Thyroid gland (tissue), 4 donors: ENCODE data around the gene SLC6A19.

Experiments
- POLR2A ChIP-seq, 2 donors: fragments of 450-650 bp; IDR thresholded peaks; one replicate each; pipeline ENCODE4 v1.6.1; 2017; ENCODE audit warnings: antibody characterized with exemption in 2 of 2, mild to moderate bottlenecking in 2 of 2, moderate library complexity in 1 of 2
- TF ChIP-seq, protein P1 (sequence below), 6 experiments: fragments of 200-600 bp in 3 of 6; fragments of 450-650 bp in 3 of 6; sonication (generic) in 3 of 6; IDR thresholded peaks; one replicate each; pipeline ENCODE4 v1.5.1; 2016 to 2019; ENCODE audit warnings: antibody characterized with exemption in 6 of 6, mild to moderate bottlenecking in 2 of 6, inconsistent platforms in 1 of 6, moderate library complexity in 1 of 6

DNA sequence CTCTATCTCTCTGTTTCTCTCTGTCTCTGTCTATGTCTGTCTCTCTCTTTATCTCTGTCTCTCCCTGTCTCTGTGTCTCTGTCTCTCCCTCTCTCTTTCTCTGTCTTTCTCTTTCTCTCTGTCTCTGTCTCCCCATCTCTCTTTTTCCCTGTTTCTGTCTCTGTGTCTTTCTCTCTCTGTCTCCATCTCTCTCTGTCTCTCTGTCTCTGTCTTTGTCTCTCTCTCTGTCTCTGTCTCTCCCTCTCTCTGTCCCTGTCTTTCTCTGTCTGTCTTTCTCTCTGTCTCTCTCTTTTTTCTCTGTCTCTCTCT lies 2.1 kb upstream of the SLC6A19 start:
- TF ChIP-seq POLR2A (IDR thresholded peaks at IDR 0.05), result no peak
- TF ChIP-seq, protein P1, sequence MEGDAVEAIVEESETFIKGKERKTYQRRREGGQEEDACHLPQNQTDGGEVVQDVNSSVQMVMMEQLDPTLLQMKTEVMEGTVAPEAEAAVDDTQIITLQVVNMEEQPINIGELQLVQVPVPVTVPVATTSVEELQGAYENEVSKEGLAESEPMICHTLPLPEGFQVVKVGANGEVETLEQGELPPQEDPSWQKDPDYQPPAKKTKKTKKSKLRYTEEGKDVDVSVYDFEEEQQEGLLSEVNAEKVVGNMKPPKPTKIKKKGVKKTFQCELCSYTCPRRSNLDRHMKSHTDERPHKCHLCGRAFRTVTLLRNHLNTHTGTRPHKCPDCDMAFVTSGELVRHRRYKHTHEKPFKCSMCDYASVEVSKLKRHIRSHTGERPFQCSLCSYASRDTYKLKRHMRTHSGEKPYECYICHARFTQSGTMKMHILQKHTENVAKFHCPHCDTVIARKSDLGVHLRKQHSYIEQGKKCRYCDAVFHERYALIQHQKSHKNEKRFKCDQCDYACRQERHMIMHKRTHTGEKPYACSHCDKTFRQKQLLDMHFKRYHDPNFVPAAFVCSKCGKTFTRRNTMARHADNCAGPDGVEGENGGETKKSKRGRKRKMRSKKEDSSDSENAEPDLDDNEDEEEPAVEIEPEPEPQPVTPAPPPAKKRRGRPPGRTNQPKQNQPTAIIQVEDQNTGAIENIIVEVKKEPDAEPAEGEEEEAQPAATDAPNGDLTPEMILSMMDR (IDR thresholded peaks at IDR 0.05), result no peak
